ENCODE results near the gene DNAAF9. TPM values are rescaled to one million over a fixed set of nuclear protein-coding genes. Genes with fewer than 3 reads are reported as not detected.

The DNAAF9 gene
- total and polyA plus RNA-seq, 4 donors, result 1.4 to 4.4 (median 2.4) TPM

- H3K9ac ChIP-seq (ENCODE audit: low read depth in 1 of 2, low read length in 2 of 2), result no peak overlapping the region
- TF ChIP-seq JUND (IDR thresholded peaks at IDR 0.05) (no peak), RXRA (IDR thresholded peaks at IDR 0.05) (no peak), MAX (IDR thresholded peaks at IDR 0.05) (no peak), TAF1 (conservative IDR thresholded peaks at IDR 0.05) (no peak), YY1 (IDR thresholded peaks at IDR 0.05) (no peak), FOXA2 (IDR thresholded peaks at IDR 0.05) (no peak), SP1 (IDR thresholded peaks at IDR 0.05) (no peak), EGR1 (IDR thresholded peaks at IDR 0.05; ENCODE audit: low read depth in 2 of 2) (no peak), ATF3 (IDR thresholded peaks at IDR 0.05) (no peak), ZBTB33 (IDR thresholded peaks at IDR 0.05) (no peak), HNF4A (conservative IDR thresholded peaks at IDR 0.05) (no peak), NR2F2 (IDR thresholded peaks at IDR 0.05) (no peak), GABPA (IDR thresholded peaks at IDR 0.05 in 1 of 2, conservative IDR thresholded peaks at IDR 0.05 in 1 of 2) (no peak), CTCF (IDR thresholded peaks at IDR 0.05; ENCODE audit: low read depth, low read length, missing input control) (no peak)
- no peaks in the 10 kb centered on the region for H3K27me3 ChIP-seq (ENCODE audit: control insufficient read depth in 4 of 4, insufficient read depth in 4 of 4, low read length in 3 of 4)
- no peak for DNase-seq (ENCODE audit: low spot score)
- 79% methylated on average over 11 of the region's 11 CpGs for WGBS
- peaks cover 4 to 17% (median 11%) of the 10 kb centered on the region in 4 donors for H3K4me1 ChIP-seq (ENCODE audit: control insufficient read depth in 4 of 4, insufficient read depth in 4 of 4, low read length in 3 of 4)
- H3K27ac ChIP-seq (ENCODE audit: low read depth in 1 of 2, low read length in 2 of 2), result no peak overlapping the region
- no peaks in the 10 kb centered on the region for H3K9me3 ChIP-seq (ENCODE audit: control insufficient read depth in 4 of 4, low read length in 3 of 4)
- H3K36me3 ChIP-seq (ENCODE audit: control insufficient read depth in 4 of 4, insufficient read depth in 3 of 4, low read depth in 1 of 4, low read length in 3 of 4), result no peaks in the 10 kb centered on the region
- no peak overlapping the region for H3K4me3 ChIP-seq (ENCODE audit: low read depth in 1 of 3, low read length in 3 of 3)
These were observed 5.3 kb upstream of the DNAAF9 start for GRCh38 chr20:3412600-3413392.

GRCh38 chr20:3410464-3410863 lies 3.0 kb upstream of the DNAAF9 start:
- Histone ChIP-seq H3K9me3 (ENCODE audit: control insufficient read depth in 4 of 4, low read length in 3 of 4) (no peaks in the 10 kb centered on the region), H3K27ac (ENCODE audit: low read depth in 1 of 2, low read length in 2 of 2) (no peak overlapping the region), H3K9ac (ENCODE audit: low read depth in 1 of 2, low read length in 2 of 2) (no peak overlapping the region), H3K4me1 (ENCODE audit: control insufficient read depth in 4 of 4, insufficient read depth in 4 of 4, low read length in 3 of 4) (peaks cover 4 to 22% (median 13%) of the 10 kb centered on the region in 4 donors), H3K36me3 (ENCODE audit: control insufficient read depth in 4 of 4, insufficient read depth in 3 of 4, low read depth in 1 of 4, low read length in 3 of 4) (no peaks in the 10 kb centered on the region), H3K4me3 (ENCODE audit: low read depth in 1 of 3, low read length in 3 of 3) (no peak overlapping the region), H3K27me3 (ENCODE audit: control insufficient read depth in 4 of 4, insufficient read depth in 4 of 4, low read length in 3 of 4) (no peaks in the 10 kb centered on the region)
- 95% methylated on average over 2 of the region's 2 CpGs for WGBS
- no peak for DNase-seq (ENCODE audit: low spot score)
- TF ChIP-seq HNF4A (conservative IDR thresholded peaks at IDR 0.05) (no peak), CTCF (IDR thresholded peaks at IDR 0.05; ENCODE audit: low read depth, low read length, missing input control) (no peak), REST (IDR thresholded peaks at IDR 0.05) (no peak), ZBTB33 (IDR thresholded peaks at IDR 0.05) (no peak), GABPA (IDR thresholded peaks at IDR 0.05 in 1 of 2, conservative IDR thresholded peaks at IDR 0.05 in 1 of 2) (no peak), SP1 (IDR thresholded peaks at IDR 0.05) (no peak), YY1 (IDR thresholded peaks at IDR 0.05) (no peak), MAX (IDR thresholded peaks at IDR 0.05) (no peak), FOXA1 (IDR thresholded peaks at IDR 0.05) (no peak), HNF4G (IDR thresholded peaks at IDR 0.05) (no peak), TAF1 (conservative IDR thresholded peaks at IDR 0.05) (no peak), NR2F2 (IDR thresholded peaks at IDR 0.05) (no peak), RXRA (IDR thresholded peaks at IDR 0.05) (no peak), RAD21 (IDR thresholded peaks at IDR 0.05) (no peak)
